Fibroblast of skin of right quadriceps (primary cell): Measurements from ENCODE around the gene STRBP.
A peak's percentile ranks its signal among the peaks of the same experiment; 100 is the strongest.

Source experiments
- DNase-seq: peaks from one replicate; pipeline ENCODE4 v3.0.0-alpha.2; 2013

The STRBP gene

GRCh38 chr9:123120953-123121352 lies 147.4 kb downstream of the STRBP start:
- no peak for DNase-seq

- no peak for DNase-seq
These were observed 148.3 kb downstream of the STRBP start for GRCh38 chr9:123120131-123120530.

GRCh38 chr9:123119566-123119965 lies 148.8 kb downstream of the STRBP start:
- peak; percentile 26 for DNase-seq

DNA sequence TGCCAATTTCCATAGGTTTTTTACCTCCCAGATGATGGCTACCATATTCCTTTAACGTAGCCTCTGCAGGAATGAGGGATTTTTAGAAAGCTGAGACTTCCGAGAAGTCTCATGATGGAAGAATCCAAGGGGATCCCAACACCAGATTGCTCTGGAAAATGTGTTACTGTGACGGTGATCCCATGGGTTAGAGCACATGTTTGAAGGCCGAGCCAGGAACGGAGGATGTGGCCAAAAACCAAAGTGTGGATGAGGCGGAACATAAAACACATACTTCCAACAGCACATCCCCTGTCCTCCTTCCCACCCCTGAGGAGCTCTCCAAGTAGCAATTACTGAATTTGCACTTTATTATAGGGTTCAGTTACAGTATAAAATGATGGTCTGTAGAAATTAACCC lies 152.3 kb downstream of the STRBP start:
- DNase-seq = no peak

DNA sequence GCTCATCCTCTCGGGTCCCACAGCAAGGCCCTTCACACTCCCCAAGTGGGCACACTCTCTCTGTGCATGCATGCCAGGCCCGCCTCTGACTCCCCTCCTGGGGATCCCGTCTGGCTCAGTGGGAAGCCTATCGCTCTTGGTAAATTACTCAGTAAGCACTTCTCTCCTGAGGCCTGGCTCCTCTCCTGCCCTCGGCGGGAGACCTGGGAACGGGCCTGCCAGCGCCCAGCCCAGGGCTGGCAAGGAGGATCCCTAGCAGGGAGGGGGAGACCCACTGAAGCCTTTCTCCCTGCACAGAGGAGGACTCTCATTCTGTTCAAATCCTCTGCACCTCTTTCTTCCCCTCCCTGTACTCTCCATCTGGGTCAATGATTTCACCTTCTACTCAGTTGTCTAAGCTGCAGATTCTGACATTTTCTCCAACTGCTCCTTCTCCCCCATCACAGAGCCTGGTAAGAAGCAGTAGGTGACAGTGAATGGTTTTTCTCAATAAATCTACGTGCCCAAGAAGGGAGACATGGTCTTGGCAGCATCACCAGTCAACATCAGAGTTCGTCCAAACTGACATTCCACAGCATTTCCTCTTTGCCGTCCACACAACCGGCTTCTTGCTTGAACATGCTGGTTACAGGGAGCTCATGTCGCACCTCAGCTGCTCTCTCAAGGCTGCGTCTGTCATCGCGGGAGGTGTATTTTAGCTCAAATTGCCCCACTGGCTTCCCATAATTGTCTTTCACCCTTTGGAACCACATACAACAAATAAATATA lies 153.1 kb downstream of the STRBP start:
- DNase-seq = no peak

DNA sequence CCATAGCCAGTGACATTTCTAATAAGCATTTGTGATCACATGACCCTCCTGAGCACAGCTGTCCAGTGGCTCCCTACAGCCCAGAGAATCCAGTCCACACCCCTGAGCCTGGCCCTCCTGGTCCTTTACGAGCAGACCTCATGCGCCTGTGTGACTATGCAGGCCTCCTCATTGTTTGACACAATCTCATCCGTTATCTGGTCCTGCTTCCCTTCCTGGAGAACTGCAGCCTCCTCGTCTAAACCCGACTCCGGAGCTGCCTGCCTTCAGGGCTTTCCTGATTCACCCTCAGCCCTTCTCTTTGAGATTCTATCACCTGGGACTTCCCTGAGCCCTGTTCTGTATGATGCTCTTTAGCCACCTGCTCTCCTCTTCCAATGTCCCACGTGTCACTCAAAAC lies 155.2 kb downstream of the STRBP start:
- no peak for DNase-seq

DNA sequence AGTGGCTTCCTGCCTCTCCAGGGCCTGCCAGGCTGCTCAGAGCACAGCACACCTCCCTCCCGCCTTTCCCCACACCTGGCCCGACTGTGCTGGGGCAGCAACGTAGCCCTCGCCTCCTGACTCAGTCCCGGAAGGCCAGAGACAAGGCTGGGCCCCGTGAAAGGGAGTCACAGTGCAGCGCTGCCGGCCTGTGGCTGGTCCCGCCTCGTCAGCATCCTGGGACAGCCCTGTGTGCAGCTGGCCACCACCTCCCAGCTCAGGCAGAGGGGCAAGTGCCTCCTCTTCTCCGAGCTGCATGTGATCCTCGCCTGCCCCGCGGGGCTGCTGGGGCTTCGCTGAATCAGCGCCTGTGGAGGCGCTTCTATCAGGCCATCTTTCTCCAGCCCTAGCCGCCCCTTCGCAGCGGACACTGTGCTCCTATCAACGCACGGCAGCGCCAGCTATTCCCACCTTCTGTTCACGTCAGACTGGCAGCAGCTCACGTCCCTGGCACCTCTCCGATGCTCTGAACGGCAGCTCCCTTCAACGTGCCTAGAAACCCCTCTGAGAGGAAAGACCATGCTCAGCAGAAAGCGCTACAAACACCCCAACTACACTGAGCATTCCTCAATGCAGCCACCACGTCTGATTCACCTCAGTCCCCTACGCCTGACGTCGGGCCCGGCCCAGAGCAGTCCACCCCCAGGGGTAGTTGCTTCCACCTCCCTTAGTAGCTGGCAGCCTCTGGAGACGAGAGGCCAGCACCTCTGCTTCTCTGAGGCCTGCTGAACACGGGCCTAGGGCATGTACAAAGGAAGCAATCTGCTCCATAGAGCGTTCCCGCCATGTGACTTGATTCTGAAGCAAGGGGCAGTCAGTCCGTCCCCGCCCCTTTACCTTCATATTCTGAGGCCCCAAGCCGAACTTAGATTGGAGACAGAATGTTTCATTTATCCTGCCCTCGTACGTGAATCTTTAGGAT lies 156.1 kb downstream of the STRBP start:
- DNase-seq = no peak

DNA sequence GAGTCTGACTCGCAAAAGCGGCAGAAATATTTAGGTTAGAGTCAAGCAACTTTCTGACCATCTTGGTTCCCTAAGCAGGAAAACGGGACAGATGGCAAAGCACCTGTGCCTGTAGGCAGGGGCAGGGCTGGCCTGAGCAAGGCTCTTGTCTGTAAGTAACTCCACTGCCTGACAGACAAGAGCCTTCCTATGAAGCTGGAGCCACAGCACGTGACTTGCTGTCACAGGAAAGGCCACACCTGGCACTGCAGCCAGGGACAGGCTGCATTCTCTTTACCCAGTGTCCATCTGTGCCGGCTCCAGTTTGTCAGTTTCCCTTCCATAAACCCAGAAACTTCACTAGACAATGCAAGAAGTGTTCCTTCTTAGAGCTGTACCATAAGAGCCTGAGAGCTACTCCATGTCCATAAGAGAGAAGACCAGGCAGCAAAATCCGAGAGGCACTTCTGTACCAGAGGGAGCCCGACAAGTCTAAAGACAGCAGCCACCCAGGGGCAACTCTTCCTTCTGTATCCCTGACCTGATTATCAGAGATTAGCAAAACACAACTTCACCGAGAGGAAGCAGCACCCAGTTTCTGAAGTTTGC lies 156.9 kb downstream of the STRBP start:
- DNase-seq = no peak

DNA sequence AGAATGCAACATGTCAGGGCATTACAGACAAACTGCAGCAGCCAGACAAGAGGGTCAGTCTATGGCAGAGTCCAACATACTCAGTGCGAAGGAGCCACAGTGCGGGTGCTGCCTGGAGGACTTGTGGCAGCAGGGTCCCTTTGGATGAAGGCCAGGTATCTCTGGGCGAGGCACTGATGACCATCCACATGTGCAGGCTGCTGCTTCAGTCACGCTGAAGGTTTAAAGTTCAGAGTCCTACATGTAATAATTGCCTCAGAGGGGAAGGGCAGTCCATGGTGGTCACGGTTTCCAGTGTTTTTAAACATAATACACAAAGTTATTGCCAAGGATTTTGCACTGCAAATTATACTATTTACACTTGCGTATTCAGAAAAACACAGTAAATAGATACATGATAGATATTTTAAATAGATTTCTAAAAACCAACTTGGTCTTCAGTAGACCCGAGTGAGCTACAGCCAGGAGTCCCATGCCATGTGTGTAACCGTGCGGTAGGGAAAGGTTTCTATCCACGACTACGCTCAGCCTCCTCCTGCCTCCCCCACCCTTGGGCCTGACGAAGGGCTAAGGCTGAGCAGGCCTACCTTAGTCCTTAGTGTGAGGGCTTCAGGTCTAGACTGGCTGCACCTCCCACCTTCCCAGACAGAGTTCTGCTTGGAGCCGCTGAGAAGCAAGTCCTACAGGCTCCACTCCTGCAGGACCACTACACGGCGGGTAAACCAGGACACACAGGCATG lies 158.7 kb downstream of the STRBP start:
- DNase-seq = no peak

- DNase-seq = no peak
These were observed 159.4 kb downstream of the STRBP start for GRCh38 chr9:123108976-123109375.

DNA sequence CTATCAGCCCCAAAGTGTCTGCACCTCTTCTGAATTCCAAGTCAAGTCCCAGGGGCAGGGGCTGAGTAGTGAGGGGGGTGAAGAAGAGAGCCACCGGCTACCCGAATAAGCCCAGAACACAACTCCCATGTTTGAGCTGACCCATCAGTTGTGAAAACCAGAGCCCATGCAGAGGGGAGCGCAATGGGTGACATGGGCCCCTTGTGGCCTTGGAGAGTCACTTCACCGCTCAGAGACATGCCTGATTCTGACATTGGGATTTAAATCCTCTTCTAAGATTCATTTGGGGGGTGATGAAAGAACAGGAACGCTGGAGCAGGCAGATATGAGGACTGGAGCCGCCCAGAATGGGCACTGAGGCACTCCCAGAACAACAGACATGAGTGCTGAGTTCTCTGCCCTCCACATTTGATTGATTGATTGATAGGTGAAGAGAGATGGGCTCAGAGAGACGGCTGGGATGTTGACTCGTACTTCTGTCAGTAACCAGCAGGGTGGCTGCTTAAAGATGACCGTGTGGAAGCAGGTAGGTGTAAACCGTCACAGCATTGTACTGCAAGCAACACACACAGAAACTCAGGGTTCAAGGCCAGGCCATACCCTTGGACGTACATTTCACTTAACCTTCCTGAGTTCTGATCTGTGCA lies 160.6 kb downstream of the STRBP start:
- DNase-seq = no peak

GRCh38 chr9:123105490-123105889 lies 162.9 kb downstream of the STRBP start:
- no peak for DNase-seq

DNA sequence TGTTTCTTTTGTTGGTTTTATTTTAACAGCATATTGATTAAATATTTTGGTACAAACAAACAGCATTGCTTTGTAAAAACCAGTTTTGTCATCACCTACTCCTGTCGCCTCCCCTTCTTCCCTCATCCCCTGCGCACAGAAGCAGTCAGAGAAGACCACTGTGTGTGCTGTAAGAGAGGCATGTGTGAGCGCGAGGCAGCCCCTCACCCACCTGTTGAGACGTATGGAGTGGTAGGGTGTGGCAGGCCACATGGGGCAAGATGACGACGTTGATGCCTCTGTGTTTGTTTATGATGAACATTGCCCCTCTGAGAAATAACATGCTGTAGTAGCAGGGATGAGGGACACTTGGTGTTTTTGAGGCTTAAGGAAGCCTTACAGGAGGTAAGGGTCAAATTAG lies 163.6 kb downstream of the STRBP start:
- DNase-seq = no peak

DNA sequence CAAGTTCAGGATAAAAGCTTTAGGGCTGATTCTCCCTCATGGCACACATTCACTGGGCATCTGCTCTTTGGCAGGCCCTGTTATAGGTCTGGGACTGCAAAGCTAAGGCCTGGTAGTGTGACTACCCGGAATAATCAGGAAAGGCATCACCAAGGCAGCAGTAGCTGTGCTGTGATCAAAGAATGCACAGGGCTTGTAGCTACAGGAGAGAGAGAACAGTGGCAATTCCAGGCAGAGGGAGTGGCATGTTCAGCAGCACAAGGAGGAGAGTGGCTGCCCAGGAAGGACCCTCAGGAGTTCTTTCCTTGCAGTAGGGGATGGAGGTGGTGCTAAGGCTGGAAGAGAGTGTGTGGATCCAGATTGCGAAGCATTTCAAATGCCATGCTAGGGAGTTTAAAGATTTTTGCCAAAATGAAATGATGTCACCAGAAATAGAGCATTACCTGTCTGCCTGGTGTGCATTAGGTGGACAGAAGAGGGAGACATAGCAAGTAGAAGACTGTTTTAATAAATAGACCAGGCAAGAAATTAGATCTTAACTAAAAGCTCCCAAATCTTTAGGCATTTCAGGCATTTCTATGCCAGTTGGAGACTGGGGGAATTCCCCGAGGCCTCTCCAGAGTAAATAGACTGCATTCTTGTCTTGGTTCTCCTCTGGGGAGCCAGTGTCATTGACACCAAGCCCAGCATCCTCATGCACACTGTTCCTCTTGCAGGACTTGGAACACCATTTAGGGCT lies 165.8 kb downstream of the STRBP start:
- DNase-seq = no peak

GRCh38 chr9:123099548-123099947 lies 168.8 kb downstream of the STRBP start:
- no peak for DNase-seq

DNA sequence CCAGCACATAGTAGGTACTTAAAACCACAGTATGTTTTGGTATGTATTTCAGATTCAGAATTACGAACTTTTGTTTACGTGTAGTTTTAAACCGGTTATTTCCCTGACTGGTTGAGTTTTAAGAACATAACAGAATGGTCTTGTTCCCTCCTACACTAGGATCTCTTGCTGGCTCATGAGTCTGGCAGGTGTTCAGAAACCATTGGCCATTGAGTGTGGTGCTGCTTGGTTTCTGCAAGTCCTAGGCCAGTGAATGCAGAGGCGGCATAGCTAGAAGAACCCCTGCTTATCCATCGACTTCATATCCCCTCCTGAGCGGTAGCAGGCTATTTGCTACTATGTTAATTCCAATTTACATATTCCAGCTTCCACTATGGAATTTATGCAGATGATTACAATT lies 169.3 kb downstream of the STRBP start:
- DNase-seq = no peak

DNA sequence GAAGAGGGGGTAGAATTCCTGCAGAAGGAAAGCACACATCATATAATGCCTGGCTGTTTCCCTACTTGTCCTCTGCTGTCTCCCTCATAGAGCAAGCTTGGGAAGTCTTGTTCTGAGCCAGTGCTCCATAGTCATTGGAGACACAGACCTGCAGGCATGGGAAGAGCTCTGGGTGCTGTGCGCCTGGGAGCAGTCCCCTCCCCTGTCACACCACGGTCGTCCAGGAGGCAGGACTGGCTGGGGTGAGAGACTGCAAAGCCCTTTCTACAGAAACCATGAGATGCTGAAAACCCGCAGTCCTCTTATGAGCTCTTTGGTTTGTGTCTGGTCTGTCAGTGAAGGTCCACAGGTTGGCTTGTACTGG lies 170.3 kb downstream of the STRBP start:
- no peak for DNase-seq

- DNase-seq = no peak
These were observed 170.8 kb downstream of the STRBP start for GRCh38 chr9:123097430-123098095.

GRCh38 chr9:123096987-123097386 lies 171.4 kb downstream of the STRBP start:
- DNase-seq = no peak

DNA sequence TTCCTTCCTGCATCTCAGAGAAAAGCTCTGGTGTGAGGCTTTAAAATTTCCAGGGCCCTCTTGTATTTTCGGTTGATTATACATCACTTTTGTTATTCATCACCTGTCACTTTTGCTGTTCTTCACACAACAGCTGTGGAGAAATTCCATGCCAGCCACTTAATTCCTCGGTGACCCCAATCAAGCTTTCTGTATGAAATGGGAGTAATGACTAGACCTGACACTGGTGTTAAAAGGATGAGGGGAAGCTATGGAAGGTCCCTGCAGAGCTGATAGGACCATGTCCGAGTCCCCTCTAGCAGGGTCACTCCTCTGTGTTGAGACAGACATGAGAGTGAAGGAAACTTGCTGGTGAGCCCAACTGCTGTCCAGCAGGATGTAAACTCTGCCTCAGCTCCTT lies 175.2 kb downstream of the STRBP start:
- no peak for DNase-seq

GRCh38 chr9:123091459-123091858 lies 176.9 kb downstream of the STRBP start:
- no peak for DNase-seq
